Measurements from ENCODE around the gene CLEC20A.
A peak's percentile ranks its signal among the peaks of the same experiment; 100 is the strongest.

Gene CLEC20A

DNA sequence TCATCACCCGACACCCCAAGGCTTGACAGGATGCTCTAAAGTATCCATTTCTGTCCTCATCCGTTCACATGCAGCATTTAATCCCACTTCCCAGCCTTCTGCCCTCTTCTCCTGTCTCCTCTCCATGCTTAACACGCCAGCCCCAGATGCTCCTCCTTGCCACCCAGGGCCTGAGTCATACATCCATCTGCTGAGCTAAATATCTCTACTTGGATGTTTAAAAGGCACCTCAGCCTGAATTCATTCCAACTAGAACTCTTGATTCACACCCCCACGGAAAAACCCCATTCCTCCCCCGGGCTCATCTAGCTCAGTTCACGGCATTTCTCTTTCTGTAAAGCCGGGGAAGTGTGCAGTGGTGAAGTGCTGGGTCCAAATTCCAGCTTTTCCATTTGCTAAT lies 43.9 kb upstream of the CLEC20A start:
- H3K4me3 ChIP-seq (ENCODE audit: low read depth, low read length): no peak overlapping the region
- TF ChIP-seq, protein P1, sequence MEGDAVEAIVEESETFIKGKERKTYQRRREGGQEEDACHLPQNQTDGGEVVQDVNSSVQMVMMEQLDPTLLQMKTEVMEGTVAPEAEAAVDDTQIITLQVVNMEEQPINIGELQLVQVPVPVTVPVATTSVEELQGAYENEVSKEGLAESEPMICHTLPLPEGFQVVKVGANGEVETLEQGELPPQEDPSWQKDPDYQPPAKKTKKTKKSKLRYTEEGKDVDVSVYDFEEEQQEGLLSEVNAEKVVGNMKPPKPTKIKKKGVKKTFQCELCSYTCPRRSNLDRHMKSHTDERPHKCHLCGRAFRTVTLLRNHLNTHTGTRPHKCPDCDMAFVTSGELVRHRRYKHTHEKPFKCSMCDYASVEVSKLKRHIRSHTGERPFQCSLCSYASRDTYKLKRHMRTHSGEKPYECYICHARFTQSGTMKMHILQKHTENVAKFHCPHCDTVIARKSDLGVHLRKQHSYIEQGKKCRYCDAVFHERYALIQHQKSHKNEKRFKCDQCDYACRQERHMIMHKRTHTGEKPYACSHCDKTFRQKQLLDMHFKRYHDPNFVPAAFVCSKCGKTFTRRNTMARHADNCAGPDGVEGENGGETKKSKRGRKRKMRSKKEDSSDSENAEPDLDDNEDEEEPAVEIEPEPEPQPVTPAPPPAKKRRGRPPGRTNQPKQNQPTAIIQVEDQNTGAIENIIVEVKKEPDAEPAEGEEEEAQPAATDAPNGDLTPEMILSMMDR (IDR thresholded peaks at IDR 0.05; ENCODE audit: low read depth, low read length): no peak
- in situ Hi-C loops (cut with HindIII; ENCODE audit: low sequenced_read_pairs): no loop called here
- DNase-seq (ENCODE audit: low read depth, low spot score): peak; percentile 68

DNA sequence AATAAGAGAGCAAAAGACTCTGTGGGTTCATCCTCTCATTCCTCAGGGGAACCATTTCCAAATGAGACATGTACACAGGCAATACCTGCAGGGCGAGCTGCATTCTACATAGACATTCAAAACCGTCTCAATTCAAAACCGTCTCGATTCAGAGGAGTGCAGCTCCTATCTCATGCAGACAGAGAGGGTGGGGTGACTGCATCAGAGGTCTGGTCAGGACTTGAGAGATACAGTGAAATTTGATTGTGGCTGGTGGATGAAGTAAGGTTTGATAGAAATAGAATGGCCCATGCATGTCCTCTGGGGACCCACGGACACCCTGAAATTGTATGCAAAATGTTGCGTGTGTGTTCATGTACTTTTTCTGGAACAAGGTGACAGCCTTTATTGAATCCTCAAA lies 43.4 kb upstream of the CLEC20A start:
- in situ Hi-C loops (cut with HindIII; ENCODE audit: low sequenced_read_pairs): no loop called here
- no peak overlapping the region for H3K4me3 ChIP-seq (ENCODE audit: low read depth, low read length)
- TF ChIP-seq, protein P1 (IDR thresholded peaks at IDR 0.05; ENCODE audit: low read depth, low read length): no peak
- no peak for DNase-seq (ENCODE audit: low read depth, low spot score)

DNA sequence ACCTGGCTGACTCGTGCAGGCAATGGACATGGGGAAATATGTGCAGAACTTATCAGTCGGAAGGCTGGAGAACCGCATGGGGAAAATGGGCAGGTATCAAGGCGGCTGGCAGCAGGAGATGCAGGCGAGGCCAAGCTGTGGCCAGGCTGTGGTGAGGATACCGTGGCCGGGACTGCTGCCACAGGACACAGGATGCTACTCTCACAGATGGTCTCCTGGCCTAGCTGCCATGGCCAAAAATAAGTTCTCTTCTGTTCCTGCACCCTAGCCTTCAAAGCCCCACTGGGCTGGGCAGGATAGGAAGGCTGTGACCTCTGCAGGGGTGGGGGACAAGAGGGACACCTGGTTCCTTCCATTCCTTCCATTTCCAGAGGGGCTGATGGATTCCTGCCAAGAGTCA lies 42.5 kb upstream of the CLEC20A start:
- no peak for DNase-seq (ENCODE audit: low read depth, low spot score)
- TF ChIP-seq, protein P1 (IDR thresholded peaks at IDR 0.05; ENCODE audit: low read depth, low read length): no peak
- in situ Hi-C loops (cut with HindIII; ENCODE audit: low sequenced_read_pairs): no loop called here
- H3K4me3 ChIP-seq (ENCODE audit: low read depth, low read length): no peak overlapping the region

DNA sequence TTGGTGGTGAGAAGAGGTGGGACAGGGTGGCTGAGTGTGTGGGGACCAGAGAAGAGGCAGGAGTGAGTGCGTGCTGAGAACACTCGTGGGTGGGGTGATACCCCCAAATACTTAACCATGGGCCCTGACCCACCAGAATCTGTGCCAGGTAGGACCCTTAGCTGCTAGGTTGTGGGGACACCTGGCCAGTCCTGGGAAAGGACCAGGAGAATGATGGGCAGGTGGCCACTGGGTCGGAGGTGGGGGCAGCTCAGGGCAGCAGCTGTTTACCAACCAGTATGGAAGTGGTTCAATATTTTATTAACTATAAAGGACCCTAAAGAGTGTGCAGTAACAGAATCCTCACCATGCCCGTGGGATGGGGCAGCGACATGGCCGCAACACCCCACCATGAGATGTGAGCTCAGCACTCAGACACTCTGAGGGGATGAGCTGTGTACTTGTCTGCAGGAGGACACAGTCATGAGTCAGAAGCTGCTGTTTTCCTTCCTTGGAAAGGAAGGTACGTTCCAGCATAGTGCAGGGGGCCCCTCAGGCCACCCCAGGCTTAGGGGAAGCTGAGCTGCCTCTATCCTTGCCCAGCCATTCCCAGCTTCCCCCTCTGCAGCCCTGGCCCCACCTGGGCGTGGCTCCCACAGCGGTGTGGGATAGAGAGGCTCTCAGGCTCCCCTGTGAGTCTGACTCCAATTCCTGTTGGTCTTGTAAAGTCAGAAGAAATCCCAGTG lies 41.6 kb upstream of the CLEC20A start:
- TF ChIP-seq, protein P1 (IDR thresholded peaks at IDR 0.05; ENCODE audit: low read depth, low read length): no peak
- peak; percentile 83 for DNase-seq (ENCODE audit: low read depth, low spot score)
- in situ Hi-C loops (cut with HindIII; ENCODE audit: low sequenced_read_pairs): no loop called here
- H3K4me3 ChIP-seq (ENCODE audit: low read depth, low read length): no peak overlapping the region

DNA sequence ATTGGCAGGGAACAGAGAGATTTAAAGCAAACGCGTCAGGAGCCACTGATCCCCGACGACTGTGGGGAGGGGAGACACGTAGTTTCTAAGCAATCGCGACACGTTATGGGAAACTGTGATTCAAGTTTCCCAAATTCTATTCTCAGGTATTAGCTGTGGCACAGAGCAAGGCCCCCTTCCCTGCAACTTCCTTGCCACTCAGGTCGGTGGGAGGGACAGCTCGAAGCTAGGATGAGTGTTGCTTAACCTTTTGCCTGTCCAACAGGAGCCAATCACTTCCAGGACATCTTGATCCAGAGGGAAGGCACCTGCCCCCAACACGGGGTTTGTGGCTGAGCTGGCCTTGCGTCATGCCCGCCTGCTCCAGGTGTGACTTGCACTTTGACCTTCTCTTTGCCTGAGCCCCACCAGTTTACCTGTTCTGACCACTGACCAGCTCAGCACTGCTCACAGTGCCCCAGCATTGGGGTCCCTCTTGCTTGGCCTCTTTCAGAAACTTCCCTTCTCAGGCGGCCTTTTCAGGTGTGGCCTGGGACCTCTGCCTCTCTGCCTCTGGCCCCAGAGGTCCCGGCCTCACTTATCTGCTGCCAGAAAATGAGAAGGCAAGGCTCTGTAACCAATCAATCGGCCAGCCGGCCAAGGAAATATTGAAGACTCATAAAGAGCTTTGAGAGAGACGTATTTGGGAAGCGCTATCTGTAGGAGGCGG lies 40.8 kb upstream of the CLEC20A start:
- TF ChIP-seq, protein P1 (IDR thresholded peaks at IDR 0.05; ENCODE audit: low read depth, low read length): no peak

DNA sequence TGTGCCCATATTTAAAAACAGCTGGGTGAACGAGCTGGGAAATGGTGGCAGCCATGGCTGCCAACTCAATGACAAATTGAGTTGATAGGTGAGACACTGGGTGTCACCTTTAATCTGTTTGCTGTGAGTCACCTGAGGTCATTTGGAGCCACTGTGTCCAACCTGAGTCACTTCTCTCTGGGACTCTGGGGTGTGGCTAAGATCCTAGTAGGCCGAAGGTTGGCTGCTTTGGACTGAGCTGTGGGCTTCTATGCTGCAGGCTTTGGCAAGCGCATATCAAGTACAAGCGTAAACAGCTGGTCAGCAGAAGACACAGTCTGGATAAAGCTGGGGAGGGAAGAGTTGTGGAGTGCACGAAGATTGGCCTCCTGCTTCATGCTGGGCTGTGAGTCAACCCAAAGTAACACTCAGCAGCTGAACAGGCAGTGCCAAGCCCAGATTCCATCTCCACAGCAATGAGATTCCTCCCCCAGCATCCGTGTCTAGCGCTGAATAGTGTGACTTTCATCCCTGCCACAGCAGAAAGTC lies 40.1 kb upstream of the CLEC20A start:
- H3K4me3 ChIP-seq (ENCODE audit: low read depth, low read length): no peak overlapping the region
- TF ChIP-seq, protein P1 (IDR thresholded peaks at IDR 0.05; ENCODE audit: low read depth, low read length): no peak
- peak; percentile 97 for DNase-seq (ENCODE audit: low read depth, low spot score)
- in situ Hi-C loops (cut with HindIII; ENCODE audit: low sequenced_read_pairs): no loop called here

More for the DNA sequence above, 40.8 kb upstream of the CLEC20A start:
- in situ Hi-C loops (cut with HindIII; ENCODE audit: low sequenced_read_pairs): no loop called here
- no peak for DNase-seq (ENCODE audit: low read depth, low spot score)
- no peak overlapping the region for H3K4me3 ChIP-seq (ENCODE audit: low read depth, low read length)

Data from astrocyte of the spinal cord (primary cell).